Smooth muscle cell of the brain vasculature (primary cell): ENCODE measurements around the gene EMP1.
A peak's percentile ranks its signal among the peaks of the same experiment; 100 is the strongest.

Experiments
- DNase-seq: peaks from one replicate; pipeline ENCODE4 v3.0.0-alpha.2; 2012; ENCODE audit warnings: low read depth, low spot score

Gene EMP1

DNA sequence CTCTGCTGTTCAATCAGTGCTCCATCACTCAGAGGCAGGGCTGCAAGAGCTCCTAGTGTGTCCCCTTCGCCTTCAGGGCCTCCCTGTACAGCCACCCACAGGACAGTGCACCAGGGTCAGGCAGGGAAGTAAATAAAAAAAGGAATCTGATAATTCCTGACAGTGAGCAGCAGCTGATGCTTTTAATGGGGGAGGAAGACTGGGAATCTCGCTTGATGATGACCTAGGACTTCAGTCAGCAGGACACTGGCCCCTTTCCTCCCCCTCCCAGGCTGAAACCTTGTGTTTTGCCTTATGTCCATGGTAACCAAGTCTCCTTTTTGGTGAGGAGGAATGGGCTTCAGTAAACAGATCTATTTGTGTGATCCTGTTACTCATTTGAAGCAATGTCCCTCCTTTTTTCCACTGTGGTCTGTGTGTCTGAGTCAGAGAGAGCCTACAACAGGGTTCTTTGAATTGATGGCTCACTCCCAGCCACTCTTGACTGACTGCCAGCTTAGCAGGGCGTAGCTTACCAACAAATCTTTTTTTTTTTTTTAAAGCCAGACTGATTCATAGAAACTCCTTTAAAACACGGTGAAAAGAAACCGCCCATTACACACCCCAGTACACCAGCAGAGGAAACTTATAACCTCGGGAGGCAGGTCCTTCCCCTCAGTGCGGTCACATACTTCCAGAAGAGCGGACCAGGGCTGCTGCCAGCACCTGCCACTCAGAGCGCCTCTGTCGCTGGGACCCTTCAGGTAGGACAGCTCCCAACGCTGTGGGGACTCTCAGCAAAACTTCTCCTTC, at the start of gene EMP1:
Gene EMP1 (plus strand): TSS at position 597 of the 792 bp plus-strand sequence. CDS start 14,785 bp downstream, outside the sequence.
- peak; percentile 96 for DNase-seq

GRCh38 chr12:13147688-13148484, 48.6 kb upstream of the EMP1 start:
- DNase-seq, result no peak

GRCh38 chr12:13148485-13148847, 48.1 kb upstream of the EMP1 start:
- no peak for DNase-seq

DNA sequence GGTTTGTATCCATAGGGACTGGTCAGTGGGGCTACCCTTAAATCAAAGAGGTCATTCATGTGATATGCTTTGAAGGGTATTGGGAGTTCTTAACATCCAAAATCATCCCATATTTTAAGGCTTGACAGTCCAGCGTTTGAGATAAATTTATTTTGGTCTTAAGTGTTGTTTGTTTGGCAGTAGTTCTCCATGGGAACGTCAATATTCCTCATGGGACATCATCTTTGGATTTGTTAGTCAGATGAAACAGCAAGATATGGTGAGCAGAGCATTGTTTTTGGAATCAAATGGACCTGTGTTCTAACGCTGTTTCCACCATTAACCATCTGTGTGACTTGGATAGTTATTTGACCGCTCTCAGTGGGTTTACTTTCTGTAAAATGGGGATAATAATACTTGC, 47.1 kb upstream of the EMP1 start:
- DNase-seq, result no peak

GRCh38 chr12:13152281-13152680, 44.2 kb upstream of the EMP1 start:
- DNase-seq, result no peak

GRCh38 chr12:13152756-13153155, 43.8 kb upstream of the EMP1 start:
- DNase-seq, result no peak

DNA sequence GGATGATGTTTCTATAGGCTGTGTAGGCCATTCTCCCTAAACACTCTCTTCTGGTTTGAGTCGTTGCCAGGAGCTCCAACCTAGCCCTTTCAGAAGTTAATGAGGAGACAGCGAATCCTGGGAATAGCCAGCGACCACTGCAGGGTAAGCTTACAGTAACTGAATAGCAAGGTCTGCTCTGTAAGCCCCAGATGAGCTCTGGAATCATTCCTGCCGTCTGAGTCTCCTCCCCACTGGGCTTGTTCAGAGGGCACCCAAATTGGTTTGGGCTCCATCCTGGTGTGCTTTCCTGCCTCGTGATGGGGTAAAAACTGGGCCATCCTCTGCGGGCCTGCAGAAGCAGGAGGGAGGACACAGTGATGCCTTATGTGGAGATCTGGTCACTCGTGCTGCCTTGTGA, 43.3 kb upstream of the EMP1 start:
- DNase-seq, result no peak

GRCh38 chr12:13154027-13154538, 42.4 kb upstream of the EMP1 start:
- no peak for DNase-seq

GRCh38 chr12:13154831-13155230, 41.7 kb upstream of the EMP1 start:
- DNase-seq, result no peak

DNA sequence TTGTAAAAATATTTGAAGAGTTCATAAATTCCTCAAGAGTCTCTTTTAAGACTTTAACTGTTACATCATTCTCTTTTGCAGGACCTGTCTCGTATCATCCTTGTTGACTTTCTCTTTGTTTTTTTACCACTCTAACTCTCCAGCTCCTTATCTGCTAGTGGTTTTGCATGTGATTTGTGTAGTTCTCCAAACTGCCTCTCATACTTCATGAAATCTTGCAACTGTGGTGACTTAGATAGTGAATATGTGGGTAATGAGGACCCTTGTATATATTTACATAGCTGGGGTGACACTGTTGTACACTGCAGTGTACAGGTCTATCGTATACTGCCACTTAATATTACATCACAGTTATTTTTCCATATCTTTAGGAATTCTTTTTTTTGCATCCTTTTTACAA, 40.2 kb upstream of the EMP1 start:
- no peak for DNase-seq

- no peak for DNase-seq
Observed at GRCh38 chr12:13161172-13161571, 35.4 kb upstream of the EMP1 start.

DNA sequence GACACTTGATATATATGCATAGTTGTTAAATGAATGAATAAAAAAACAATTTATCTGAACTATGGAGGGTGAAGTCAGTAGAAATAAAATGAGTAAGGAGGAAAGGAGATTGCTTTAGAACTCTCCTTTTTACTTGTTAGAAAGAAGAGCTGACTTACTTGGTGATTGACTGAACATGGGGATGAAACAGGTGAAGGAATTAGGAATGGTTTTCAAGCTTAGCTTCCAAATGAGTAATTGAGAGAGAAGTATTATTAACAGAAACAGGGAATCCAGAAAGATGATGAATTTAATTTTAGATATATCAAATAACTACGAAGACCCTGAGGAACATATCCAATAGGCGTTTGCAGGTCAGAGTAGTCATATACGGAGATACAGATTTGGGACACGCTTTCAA, 33.6 kb upstream of the EMP1 start:
- no peak for DNase-seq

GRCh38 chr12:13163868-13164635, 32.5 kb upstream of the EMP1 start:
- DNase-seq, result no peak

DNA sequence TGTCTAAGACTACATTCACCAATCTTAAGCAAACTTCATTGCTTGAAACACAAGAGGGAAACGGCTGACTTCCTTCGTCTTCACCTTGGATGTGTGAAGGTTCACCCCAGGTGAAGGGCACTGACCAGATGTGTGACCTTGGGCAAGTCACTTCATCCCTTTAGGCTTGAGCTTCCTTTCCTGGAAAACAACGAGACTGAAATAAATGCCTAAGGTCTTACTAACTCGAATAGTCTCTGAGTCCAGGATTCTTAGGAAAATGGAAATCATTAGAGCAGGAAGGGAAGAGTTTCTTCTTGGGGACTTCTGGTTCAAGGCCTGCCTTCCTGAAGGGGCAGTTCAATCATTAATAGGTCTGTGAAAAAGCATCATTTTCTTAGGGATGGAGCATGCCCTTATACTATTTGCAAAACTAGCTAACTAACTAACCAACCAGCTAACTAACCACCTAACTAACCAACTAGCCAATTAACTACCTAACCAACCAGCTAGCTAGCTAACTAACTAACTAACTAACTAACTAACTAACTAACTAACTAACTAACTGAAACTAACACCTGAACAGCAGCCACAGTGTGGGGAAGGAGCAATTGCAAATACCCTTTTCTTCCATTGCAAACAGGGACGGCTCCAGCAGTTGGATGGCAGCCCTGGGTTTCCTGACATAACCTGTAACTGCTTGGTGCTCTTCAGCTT, 31.5 kb upstream of the EMP1 start:
- DNase-seq, result no peak

GRCh38 chr12:13165617-13166041, 30.9 kb upstream of the EMP1 start:
- no peak for DNase-seq

- DNase-seq, result no peak
Observed at GRCh38 chr12:13167226-13167625, 29.3 kb upstream of the EMP1 start.

GRCh38 chr12:13167906-13168305, 28.6 kb upstream of the EMP1 start:
- no peak for DNase-seq

- no peak for DNase-seq
Observed at GRCh38 chr12:13169272-13169671, 27.3 kb upstream of the EMP1 start.

DNA sequence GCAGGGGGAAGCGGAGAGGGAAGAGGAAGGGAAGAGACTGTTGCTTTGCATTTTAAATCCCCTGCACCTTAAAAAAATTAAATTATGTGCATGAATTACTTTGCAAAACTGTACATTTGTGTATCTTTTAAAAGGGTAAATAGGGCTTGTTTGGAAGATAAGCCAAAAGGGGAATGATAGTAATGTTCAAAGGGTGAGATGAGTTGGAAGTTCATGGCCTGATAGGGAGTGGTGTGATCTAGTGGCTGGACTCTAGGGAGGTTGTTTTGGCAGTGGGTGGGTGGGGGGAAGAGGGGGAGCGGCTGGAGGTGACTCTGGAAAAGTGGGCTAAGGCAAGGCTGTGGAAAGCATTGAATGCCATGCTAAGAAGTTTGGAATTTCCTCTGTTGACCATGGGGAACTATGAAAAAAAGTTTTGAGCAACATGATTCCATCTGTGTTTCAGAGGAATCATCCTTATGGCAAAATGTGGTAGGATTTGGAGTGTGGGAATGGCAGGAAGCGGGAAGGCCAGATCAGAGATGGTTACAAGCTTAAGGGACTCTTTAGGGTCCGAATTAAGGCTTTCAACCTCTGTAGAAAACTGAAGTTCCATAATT, 25.5 kb upstream of the EMP1 start:
- DNase-seq, result no peak

DNA sequence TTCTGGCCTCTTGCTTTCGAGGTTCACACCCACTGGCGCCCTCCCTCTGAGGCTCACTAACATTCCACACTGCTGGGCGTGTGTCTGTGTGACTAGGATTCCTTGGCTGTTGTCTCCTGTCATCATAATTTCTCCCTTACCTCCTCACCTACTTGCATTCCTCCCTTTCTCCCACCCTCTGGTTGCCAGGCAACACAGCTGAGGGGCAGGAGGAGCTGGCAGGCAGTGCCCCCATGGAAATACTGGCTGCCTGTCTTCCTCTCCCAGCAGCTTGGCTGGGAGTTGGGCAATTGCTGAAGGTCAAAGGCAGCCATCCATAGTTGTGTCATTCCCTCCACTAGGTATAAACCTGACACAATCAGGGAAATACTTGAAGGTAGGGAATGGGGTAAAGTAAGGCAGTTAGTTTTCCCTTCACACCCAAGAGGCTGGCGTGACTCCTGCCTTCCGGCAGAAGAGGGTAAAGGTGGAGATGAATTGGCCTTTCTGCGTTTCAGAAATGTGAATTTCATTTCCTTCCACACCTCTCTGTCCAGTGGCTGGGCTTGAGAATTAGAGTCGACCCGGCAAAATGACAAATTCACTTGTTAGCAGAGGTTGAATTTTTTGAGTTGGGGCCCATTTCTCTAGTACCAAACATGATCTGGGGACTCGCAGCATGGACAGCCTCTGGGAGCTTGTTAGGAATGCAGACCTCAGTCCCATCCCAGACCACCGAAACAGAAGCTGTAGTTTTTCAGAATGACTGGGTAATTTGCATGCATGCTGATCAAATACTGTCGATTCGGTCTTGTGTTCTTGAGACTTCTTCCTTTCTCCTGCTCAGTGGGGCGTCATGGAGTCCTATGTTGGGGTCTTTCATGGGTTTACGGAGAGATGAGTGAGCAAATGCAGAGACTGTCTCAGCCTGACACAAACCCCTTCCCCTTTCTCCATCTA, 24.3 kb upstream of the EMP1 start:
- DNase-seq, result no peak
